Fibroblast of pulmonary artery (primary cell): ENCODE measurements around the gene NGFR.

Source experiments
- DNase-seq: peaks from one replicate; pipeline ENCODE4 v3.0.0-alpha.2; 2010; ENCODE audit warnings: low read depth
- H3K4me3 ChIP-seq: replicated peaks from 2 replicates; pipeline ENCODE4 v1.5.1; 2011; ENCODE audit warnings: low read depth, mild to moderate bottlenecking, control low read depth, low read length, moderate library complexity
- CTCF ChIP-seq: IDR thresholded peaks from 2 replicates; pipeline ENCODE4 v1.5.1; 2011; ENCODE audit warnings: mild to moderate bottlenecking, control low read depth, low read length, inconsistent platforms; ENCODE audit errors: missing control alignments

Gene NGFR

DNA sequence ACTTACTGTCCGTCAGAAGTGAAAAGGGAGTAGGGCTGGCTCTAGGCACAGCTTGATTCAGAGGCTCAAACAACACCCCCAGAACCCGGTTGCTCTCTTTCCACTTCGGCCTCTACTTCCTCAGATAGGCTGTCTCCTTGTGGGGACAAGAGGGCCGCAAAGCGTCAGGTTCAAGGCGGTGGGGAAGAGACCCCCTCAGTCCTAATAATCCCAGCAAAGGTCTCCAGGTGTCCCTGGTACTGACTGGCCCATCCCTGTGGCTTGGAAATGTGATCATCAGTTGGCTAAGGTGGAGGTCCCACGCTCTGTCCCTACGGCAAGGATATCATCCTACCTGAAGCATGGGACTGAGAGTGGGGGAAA, 26.0 kb downstream of the NGFR start:
- no peak overlapping the region for H3K4me3 ChIP-seq
- TF ChIP-seq CTCF = no peak
- no peak for DNase-seq

GRCh38 chr17:49521471-49522356, 26.6 kb downstream of the NGFR start:
- no peak overlapping the region for H3K4me3 ChIP-seq
- DNase-seq = no peak
- no peak for TF ChIP-seq CTCF

GRCh38 chr17:49522357-49522890, 27.3 kb downstream of the NGFR start:
- TF ChIP-seq CTCF = no peak
- H3K4me3 ChIP-seq = no peak overlapping the region
- no peak for DNase-seq

DNA sequence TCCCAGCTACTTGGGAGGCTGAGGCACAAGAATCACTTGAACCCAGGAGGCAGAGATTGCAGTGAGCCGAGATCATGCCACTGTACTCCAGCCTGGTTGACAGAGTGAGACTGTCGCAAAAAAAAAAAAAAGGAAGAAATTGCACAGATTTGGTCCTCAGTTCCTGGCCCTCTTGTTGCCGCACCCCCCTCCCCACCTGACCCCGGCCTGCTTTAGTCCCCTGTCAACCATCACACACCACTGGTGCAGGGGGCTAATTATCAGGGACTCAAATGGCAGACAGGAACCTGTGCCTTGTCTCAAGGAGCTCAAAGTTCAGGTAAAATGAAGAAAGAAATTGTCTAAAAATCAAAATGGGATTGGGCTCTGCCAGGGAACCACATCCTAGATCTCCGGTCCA, 28.1 kb downstream of the NGFR start:
- DNase-seq = no peak
- H3K4me3 ChIP-seq = no peak overlapping the region
- TF ChIP-seq CTCF = no peak

DNA sequence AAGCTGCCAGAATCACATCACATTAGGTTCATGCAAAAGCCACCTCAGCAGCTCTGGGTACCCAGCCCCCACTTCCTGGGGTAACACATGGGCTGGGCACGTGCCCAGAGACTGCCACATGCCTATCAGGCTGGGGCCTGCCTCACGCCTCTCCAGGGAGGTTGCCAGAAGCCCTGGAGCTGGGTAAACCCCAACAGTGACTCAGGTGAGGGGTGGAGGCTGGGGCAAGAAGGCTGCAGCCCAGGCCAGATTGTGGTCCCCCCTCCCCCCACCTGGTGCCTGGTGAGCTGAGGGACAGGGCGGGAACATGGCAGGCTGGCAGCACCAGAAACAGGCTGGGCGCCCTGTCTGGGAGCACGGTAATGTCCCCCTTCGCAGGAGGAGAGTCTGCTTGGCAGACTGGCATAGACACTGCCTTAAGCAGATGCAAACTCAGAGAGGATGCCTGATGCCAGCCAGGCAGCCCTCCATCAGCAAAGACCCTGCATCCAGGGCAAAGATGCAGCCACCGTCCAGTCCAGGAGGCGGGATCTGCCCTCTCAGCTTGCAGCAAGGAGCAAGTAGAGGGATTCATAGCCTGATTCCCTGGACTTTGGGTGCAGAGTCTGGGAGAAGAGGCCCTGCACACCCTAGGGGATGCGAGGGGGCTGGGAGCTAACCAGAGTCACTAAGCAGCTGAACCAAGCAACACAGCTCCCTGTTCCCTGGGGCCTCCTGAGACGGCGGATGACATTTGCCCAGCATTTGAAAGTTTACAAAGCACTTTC, 28.8 kb downstream of the NGFR start:
- no peak for DNase-seq
- no peak for TF ChIP-seq CTCF
- no peak overlapping the region for H3K4me3 ChIP-seq

DNA sequence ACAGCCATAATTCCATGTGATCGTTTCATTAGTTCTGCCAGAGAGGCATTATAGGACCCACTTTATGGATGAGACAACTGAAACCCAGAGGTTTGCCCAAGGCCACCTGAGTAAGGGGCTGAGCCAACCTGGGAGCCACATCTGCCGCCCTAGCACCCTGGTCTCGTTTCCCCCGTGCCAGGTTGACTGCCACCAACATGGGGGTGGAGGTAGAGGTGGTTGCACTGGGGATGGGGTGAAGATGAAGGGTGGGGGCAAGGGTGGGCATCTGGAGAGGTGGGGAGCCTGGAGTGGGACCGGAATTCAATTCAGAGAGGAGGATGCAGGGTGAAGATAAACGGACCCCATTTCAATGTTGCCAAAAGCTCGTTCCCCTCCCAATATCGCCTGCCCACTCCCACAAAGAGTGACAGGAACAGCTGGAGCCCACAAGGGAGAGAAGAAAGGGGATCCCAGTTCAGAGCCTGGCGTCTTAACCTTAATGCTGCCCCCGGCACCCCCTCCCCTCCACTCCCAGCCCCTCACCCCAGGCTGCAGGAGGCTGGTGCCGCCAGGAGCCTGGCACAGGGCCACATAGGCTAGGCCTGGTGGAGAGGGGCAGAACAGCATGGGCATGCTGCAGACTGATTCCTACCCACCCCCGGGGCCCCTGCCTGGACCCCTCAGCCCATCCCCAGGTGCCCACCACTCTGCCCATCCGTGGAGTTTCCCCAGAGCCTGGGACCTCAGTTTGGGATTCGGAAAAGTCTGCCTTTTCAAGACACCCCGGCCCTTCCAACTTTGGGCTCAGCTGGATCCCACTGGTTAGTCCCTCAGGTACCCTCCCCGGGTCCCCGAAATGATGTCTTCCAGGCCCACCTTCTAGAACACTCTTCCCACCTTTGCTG, 29.6 kb downstream of the NGFR start:
- no peak for TF ChIP-seq CTCF
- H3K4me3 ChIP-seq = no peak overlapping the region
- DNase-seq = no peak
